Activated naive CD4-positive, alpha-beta T cell treated with anti-CD3 and anti-CD28 coated beads, Interleukin-2, amount 50 U/mL, for 24 hours (primary cell): ENCODE results near the gene BCL11B.

Experiments used
- H3K27ac Mint-ChIP-seq: one replicate; pipeline ENCODE4 v1.8.0; 2021; ENCODE audit warnings: mild to moderate bottlenecking, mixed read lengths
- H3K27me3 Mint-ChIP-seq: one replicate; pipeline ENCODE4 v1.8.0; 2021; ENCODE audit warnings: mixed read lengths
- H3K36me3 Mint-ChIP-seq: one replicate; pipeline ENCODE4 v1.8.0; 2021; ENCODE audit warnings: mixed read lengths
- H3K4me1 Mint-ChIP-seq: one replicate; pipeline ENCODE4 v1.8.0; 2021; ENCODE audit warnings: mixed read lengths
- H3K4me3 Mint-ChIP-seq: one replicate; pipeline ENCODE4 v1.8.0; 2021; ENCODE audit warnings: mild to moderate bottlenecking, mixed read lengths
- H3K9me3 Mint-ChIP-seq: one replicate; pipeline ENCODE4 v1.8.0; 2021; ENCODE audit warnings: mixed read lengths

The BCL11B gene

GRCh38 chr14:99271951-99272631 is at the start of gene BCL11B:
Gene BCL11B, minus strand, starts transcription at chr14:99272197. Its CDS starts 979 bp downstream, at chr14:99271218.
- Mint-ChIP-seq H3K4me1 (peaks cover 47% of the 10 kb centered on the region), H3K4me3 (peak within 1 kb of the TSS; percentile 99), H3K27me3 (no peaks in the 10 kb centered on the region), H3K36me3 (peaks cover 11% of the 10 kb centered on the region), H3K9me3 (no peaks in the 10 kb centered on the region), H3K27ac (peak within 1 kb of the TSS; percentile 99)

GRCh38 chr14:99321236-99321925 is 49.4 kb upstream of the BCL11B start:
- H3K4me1 Mint-ChIP-seq: peaks cover 14% of the 10 kb centered on the region
- no peaks in the 10 kb centered on the region for H3K36me3 Mint-ChIP-seq
- H3K27ac Mint-ChIP-seq: peak overlapping the region; percentile 26
- H3K27me3 Mint-ChIP-seq: no peaks in the 10 kb centered on the region
- H3K4me3 Mint-ChIP-seq: no peak overlapping the region
- H3K9me3 Mint-ChIP-seq: no peaks in the 10 kb centered on the region

- Mint-ChIP-seq H3K4me3 (no peak overlapping the region), H3K4me1 (peaks cover 14% of the 10 kb centered on the region), H3K9me3 (no peaks in the 10 kb centered on the region), H3K36me3 (no peaks in the 10 kb centered on the region), H3K27me3 (no peaks in the 10 kb centered on the region), H3K27ac (no peak overlapping the region)
These were observed 48.7 kb upstream of the BCL11B start for GRCh38 chr14:99320621-99321235.

GRCh38 chr14:99320105-99320572 is 48.1 kb upstream of the BCL11B start:
- Mint-ChIP-seq H3K4me1 (peaks cover 14% of the 10 kb centered on the region), H3K36me3 (no peaks in the 10 kb centered on the region), H3K4me3 (no peak overlapping the region), H3K9me3 (no peaks in the 10 kb centered on the region), H3K27ac (no peak overlapping the region), H3K27me3 (no peaks in the 10 kb centered on the region)

- H3K9me3 Mint-ChIP-seq: no peaks in the 10 kb centered on the region
- H3K27me3 Mint-ChIP-seq: peaks cover 2% of the 10 kb centered on the region
- no peak overlapping the region for H3K27ac Mint-ChIP-seq
- no peak overlapping the region for H3K4me3 Mint-ChIP-seq
- H3K36me3 Mint-ChIP-seq: no peaks in the 10 kb centered on the region
- peaks cover 14% of the 10 kb centered on the region for H3K4me1 Mint-ChIP-seq
These were observed 46.9 kb upstream of the BCL11B start for GRCh38 chr14:99318959-99319295.

- peaks cover 14% of the 10 kb centered on the region for H3K4me1 Mint-ChIP-seq
- peaks cover 2% of the 10 kb centered on the region for H3K27me3 Mint-ChIP-seq
- H3K4me3 Mint-ChIP-seq: no peak overlapping the region
- H3K27ac Mint-ChIP-seq: no peak overlapping the region
- no peaks in the 10 kb centered on the region for H3K36me3 Mint-ChIP-seq
- no peaks in the 10 kb centered on the region for H3K9me3 Mint-ChIP-seq
These were observed 46.3 kb upstream of the BCL11B start for GRCh38 chr14:99318091-99318958.

GRCh38 chr14:99317231-99318090 is 45.5 kb upstream of the BCL11B start:
- peaks cover 14% of the 10 kb centered on the region for H3K4me1 Mint-ChIP-seq
- peaks cover 2% of the 10 kb centered on the region for H3K27me3 Mint-ChIP-seq
- no peaks in the 10 kb centered on the region for H3K9me3 Mint-ChIP-seq
- H3K27ac Mint-ChIP-seq: no peak overlapping the region
- H3K4me3 Mint-ChIP-seq: no peak overlapping the region
- H3K36me3 Mint-ChIP-seq: no peaks in the 10 kb centered on the region

- peaks cover 4% of the 10 kb centered on the region for H3K9me3 Mint-ChIP-seq
- no peaks in the 10 kb centered on the region for H3K36me3 Mint-ChIP-seq
- peaks cover 10% of the 10 kb centered on the region for H3K4me1 Mint-ChIP-seq
- peaks cover 2% of the 10 kb centered on the region for H3K27me3 Mint-ChIP-seq
- H3K4me3 Mint-ChIP-seq: no peak overlapping the region
- no peak overlapping the region for H3K27ac Mint-ChIP-seq
These were observed 44.5 kb upstream of the BCL11B start for GRCh38 chr14:99316281-99317163.

GRCh38 chr14:99315197-99315596 is 43.2 kb upstream of the BCL11B start:
- H3K27me3 Mint-ChIP-seq: peaks cover 4% of the 10 kb centered on the region
- peaks cover 9% of the 10 kb centered on the region for H3K9me3 Mint-ChIP-seq
- H3K36me3 Mint-ChIP-seq: peaks cover 3% of the 10 kb centered on the region
- peaks cover 4% of the 10 kb centered on the region for H3K4me1 Mint-ChIP-seq
- H3K27ac Mint-ChIP-seq: no peak overlapping the region
- no peak overlapping the region for H3K4me3 Mint-ChIP-seq

GRCh38 chr14:99314623-99315022 is 42.6 kb upstream of the BCL11B start:
- peaks cover 3% of the 10 kb centered on the region for H3K36me3 Mint-ChIP-seq
- H3K9me3 Mint-ChIP-seq: peaks cover 9% of the 10 kb centered on the region
- H3K27ac Mint-ChIP-seq: no peak overlapping the region
- peaks cover 4% of the 10 kb centered on the region for H3K27me3 Mint-ChIP-seq
- peaks cover under 1% of the 10 kb centered on the region for H3K4me1 Mint-ChIP-seq
- H3K4me3 Mint-ChIP-seq: no peak overlapping the region

- H3K9me3 Mint-ChIP-seq: peaks cover 9% of the 10 kb centered on the region
These were observed 41.2 kb upstream of the BCL11B start for GRCh38 chr14:99313234-99313633.

GRCh38 chr14:99312106-99312505 is 40.1 kb upstream of the BCL11B start:
- Mint-ChIP-seq H3K36me3 (peaks cover 3% of the 10 kb centered on the region), H3K4me3 (no peak overlapping the region), H3K27ac (peak overlapping the region; percentile 77), H3K4me1 (no peaks in the 10 kb centered on the region), H3K27me3 (peaks cover 4% of the 10 kb centered on the region), H3K9me3 (peaks cover 9% of the 10 kb centered on the region)

More at GRCh38 chr14:99313234-99313633, 41.2 kb upstream of the BCL11B start:
- Mint-ChIP-seq H3K27me3 (peaks cover 4% of the 10 kb centered on the region), H3K4me1 (no peaks in the 10 kb centered on the region), H3K27ac (no peak overlapping the region), H3K36me3 (peaks cover 3% of the 10 kb centered on the region), H3K4me3 (no peak overlapping the region)

GRCh38 chr14:99309220-99309766 is 37.3 kb upstream of the BCL11B start:
- Mint-ChIP-seq H3K27ac (no peak overlapping the region), H3K27me3 (peaks cover 2% of the 10 kb centered on the region), H3K4me3 (no peak overlapping the region), H3K9me3 (peaks cover 9% of the 10 kb centered on the region), H3K36me3 (peaks cover 4% of the 10 kb centered on the region), H3K4me1 (no peaks in the 10 kb centered on the region)

- Mint-ChIP-seq H3K4me1 (no peaks in the 10 kb centered on the region), H3K4me3 (no peak overlapping the region), H3K27ac (no peak overlapping the region), H3K9me3 (peaks cover 7% of the 10 kb centered on the region), H3K27me3 (no peaks in the 10 kb centered on the region), H3K36me3 (peaks cover 11% of the 10 kb centered on the region)
These were observed 32.2 kb upstream of the BCL11B start for GRCh38 chr14:99304208-99304607.
